GM12872 (cell line): Measurements from ENCODE around the gene CLCF1.

Experiments
- CTCF ChIP-seq: IDR thresholded peaks from 3 replicates; pipeline ENCODE4 v1.5.1; 2011; ENCODE audit warnings: low read depth, mild to moderate bottlenecking, low read length, moderate library complexity; ENCODE audit not compliant: insufficient read depth

Gene CLCF1

GRCh38 chr11:67406969-67407687, 33.7 kb upstream of the CLCF1 start:
- 0 out of 3 replicates have a peak, but pooled peaks have one; percentile 1 for TF ChIP-seq CTCF

GRCh38 chr11:67406420-67406968, 33.1 kb upstream of the CLCF1 start:
- TF ChIP-seq CTCF = no peak

- TF ChIP-seq CTCF = no peak
Observed at GRCh38 chr11:67405688-67406339, 32.4 kb upstream of the CLCF1 start.

- TF ChIP-seq CTCF = no peak
Observed at GRCh38 chr11:67405196-67405567, 31.8 kb upstream of the CLCF1 start.

GRCh38 chr11:67404515-67405195, 31.3 kb upstream of the CLCF1 start:
- no peak for TF ChIP-seq CTCF

- peak; percentile 31; the same call in 1 of the 3 replicates for TF ChIP-seq CTCF
Observed at GRCh38 chr11:67401495-67402191, 28.2 kb upstream of the CLCF1 start, which contains the start of gene PPP1CA. Gene PPP1CA, minus strand, starts transcription at chr11:67401858. Its CDS starts 76 bp downstream, at chr11:67401782.
